Measurements from ENCODE around the gene DGKE. TPM values are rescaled to one million over a fixed set of nuclear protein-coding genes. Genes with fewer than 3 reads are reported as not detected.

DGKE gene
- total RNA-seq, 1 experiment from 2014 or later: 8.7 TPM

GRCh38 chr17:56897646-56898424 is 63.9 kb downstream of the DGKE start:
- in situ Hi-C loops (cut with HindIII; ENCODE audit: low pct_unique_long_range_greater_than_20kb, low sequenced_read_pairs): no loop called here
- no peak for DNase-seq (ENCODE audit: low read depth)

DNA sequence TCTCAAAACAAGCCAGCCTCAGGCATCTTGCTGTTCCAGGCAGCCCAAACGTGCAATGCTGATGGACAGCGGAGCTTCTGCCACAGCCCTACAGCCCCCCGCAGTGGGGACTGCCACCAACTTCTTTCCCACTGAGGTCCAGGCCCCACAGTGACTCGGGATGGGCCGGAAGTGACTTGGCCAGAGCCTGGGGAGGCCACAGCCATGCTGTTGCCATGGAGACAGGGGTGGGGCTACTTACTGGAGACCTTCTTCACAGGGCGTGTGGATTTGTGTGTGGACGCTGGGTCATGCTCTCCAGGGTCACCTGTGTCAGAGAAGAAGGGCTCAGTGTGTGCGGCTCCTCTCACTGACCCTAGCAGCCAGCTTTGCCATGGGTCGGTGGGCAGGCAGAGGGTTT is 64.9 kb downstream of the DGKE start:
- no peak for DNase-seq (ENCODE audit: low read depth)
- in situ Hi-C loops (cut with HindIII; ENCODE audit: low pct_unique_long_range_greater_than_20kb, low sequenced_read_pairs): no loop called here

GRCh38 chr17:56899403-56899802 is 65.5 kb downstream of the DGKE start:
- no peak for DNase-seq (ENCODE audit: low read depth)
- in situ Hi-C loops (cut with HindIII; ENCODE audit: low pct_unique_long_range_greater_than_20kb, low sequenced_read_pairs): no loop called here

DNA sequence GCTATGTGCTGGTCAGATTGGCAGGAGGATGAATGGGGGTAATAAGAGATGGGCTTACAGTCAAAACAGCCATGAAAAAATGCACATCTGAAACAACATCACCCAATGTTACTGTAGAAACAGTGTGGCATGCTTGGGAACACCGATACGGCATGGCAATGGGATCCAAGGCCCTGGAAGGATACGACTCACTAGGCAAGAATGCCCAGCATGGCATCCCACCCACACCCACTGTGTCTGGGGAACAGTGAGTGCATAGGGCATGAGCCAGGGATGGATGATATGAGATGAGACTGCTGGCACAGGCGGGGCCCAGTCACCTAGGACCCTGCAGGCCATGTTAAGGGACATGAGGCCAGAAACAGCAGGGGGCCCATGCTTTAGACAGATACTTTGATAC is 68.4 kb downstream of the DGKE start:
- DNase-seq (ENCODE audit: low read depth): peak; percentile 66
- in situ Hi-C loops (cut with HindIII; ENCODE audit: low pct_unique_long_range_greater_than_20kb, low sequenced_read_pairs): no loop called here

DNA sequence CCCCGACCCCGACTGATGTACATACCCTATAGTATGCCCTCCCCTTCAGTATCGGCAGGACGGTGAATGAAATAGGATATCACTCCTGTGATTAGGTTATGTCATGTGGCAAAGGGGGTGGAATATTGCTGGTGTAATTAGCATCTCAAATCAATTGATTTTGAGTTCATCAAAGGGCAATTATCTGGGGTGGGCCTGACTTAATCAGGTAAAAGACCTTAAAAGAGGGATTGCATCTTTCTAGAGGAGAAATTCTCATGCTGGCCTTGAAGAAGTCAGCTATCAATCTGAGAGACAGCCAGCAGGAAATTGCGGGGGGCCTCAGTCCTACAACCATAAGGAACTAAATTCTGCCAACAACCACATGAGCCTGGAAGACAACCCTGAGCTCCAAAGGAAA is 69.6 kb downstream of the DGKE start:
- DNase-seq (ENCODE audit: low read depth): no peak
- in situ Hi-C loops (cut with HindIII; ENCODE audit: low pct_unique_long_range_greater_than_20kb, low sequenced_read_pairs): no loop called here

- peak; percentile 45 for DNase-seq (ENCODE audit: low read depth)
- in situ Hi-C loops (cut with HindIII; ENCODE audit: low pct_unique_long_range_greater_than_20kb, low sequenced_read_pairs): no loop called here
Observed at GRCh38 chr17:56908001-56908542, 74.1 kb downstream of the DGKE start.

DNA sequence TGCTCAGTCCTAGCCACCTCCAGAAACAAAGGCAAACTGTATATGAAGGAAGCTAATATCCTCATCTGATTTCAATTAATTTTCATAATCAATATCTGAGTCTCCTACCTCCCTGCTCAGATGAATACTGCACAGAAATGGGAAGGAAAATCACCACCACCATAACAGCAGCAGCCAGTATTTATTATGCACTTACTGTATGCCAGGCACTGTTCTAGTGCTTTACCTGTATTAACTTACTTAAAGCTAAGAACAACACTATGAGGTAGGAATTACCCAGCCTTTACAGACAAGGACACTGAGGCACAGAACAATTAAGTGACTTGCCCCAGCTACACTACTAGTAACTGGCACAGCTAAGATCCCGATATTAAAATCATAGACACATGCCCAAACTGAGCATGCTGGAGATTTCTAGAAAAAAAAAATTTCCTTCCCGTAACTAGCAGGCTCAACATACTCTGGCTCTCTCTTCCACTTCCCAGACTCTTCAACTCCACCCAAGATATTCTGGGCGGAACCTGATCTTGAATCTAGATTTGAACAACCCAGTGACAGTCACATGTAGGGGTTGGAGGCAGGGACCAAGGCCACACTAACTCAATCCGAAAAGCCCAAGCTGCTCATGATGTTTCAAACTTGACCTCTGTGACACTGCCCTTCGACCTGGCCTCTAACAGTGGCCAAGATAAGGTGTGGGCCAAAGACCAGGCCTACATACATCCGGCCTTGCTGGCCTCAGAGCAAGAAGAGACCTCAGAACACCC is 76.0 kb downstream of the DGKE start:
- in situ Hi-C loops (cut with HindIII; ENCODE audit: low pct_unique_long_range_greater_than_20kb, low sequenced_read_pairs): no loop called here
- no peak for DNase-seq (ENCODE audit: low read depth)

GRCh38 chr17:56910509-56911235 is 76.7 kb downstream of the DGKE start:
- in situ Hi-C loops (cut with HindIII; ENCODE audit: low pct_unique_long_range_greater_than_20kb, low sequenced_read_pairs): no loop called here
- no peak for DNase-seq (ENCODE audit: low read depth)

DNA sequence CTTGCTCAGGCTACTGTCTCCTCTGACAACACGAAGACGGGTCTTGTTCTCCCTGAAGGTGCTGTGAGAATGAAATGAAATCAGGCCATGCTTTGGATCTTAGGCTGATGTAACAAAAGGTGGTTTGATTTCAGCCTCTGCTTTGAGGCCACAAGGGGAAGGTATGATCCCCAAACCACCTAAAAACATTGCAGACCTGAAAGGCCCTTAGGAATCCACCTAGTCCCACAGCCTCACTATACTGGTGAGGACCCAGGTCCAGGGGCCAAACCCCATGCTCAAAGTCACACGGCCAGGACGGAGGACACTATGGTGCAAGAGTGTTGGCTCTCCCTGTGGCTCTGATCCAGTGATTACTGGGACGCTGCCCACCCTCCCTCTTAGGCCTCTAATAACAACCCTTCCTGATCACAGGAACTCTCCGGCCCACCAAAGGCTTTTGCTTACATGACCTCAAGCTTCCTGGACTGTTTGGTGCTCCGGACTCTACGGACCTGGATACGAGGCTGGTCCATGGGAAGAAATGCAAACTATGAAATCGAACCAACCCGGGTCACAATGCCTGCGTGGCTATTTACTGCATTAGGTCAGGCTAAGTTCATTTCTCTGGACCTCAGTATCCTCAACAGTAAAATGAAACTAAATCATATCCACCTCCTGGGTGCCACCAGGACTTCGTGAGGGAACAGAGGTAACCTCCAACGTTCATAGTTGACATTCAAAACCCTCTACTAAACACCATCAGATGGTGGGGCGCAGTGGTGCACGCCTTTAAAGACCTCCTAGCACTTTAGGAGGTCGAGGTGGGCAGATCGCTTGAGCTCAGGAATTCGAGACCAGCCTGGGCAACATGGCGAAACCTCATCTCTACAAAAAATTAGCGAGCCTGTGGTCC is 78.4 kb downstream of the DGKE start:
- DNase-seq (ENCODE audit: low read depth): no peak
- in situ Hi-C loops (cut with HindIII; ENCODE audit: low pct_unique_long_range_greater_than_20kb, low sequenced_read_pairs): no loop called here

- in situ Hi-C loops (cut with HindIII; ENCODE audit: low pct_unique_long_range_greater_than_20kb, low sequenced_read_pairs): no loop called here
- DNase-seq (ENCODE audit: low read depth): no peak
Observed at GRCh38 chr17:56913000-56913311, 79.0 kb downstream of the DGKE start.

- no peak for DNase-seq (ENCODE audit: low read depth)
- in situ Hi-C loops (cut with HindIII; ENCODE audit: low pct_unique_long_range_greater_than_20kb, low sequenced_read_pairs): no loop called here
Observed at GRCh38 chr17:56913353-56913866, 79.5 kb downstream of the DGKE start.

DNA sequence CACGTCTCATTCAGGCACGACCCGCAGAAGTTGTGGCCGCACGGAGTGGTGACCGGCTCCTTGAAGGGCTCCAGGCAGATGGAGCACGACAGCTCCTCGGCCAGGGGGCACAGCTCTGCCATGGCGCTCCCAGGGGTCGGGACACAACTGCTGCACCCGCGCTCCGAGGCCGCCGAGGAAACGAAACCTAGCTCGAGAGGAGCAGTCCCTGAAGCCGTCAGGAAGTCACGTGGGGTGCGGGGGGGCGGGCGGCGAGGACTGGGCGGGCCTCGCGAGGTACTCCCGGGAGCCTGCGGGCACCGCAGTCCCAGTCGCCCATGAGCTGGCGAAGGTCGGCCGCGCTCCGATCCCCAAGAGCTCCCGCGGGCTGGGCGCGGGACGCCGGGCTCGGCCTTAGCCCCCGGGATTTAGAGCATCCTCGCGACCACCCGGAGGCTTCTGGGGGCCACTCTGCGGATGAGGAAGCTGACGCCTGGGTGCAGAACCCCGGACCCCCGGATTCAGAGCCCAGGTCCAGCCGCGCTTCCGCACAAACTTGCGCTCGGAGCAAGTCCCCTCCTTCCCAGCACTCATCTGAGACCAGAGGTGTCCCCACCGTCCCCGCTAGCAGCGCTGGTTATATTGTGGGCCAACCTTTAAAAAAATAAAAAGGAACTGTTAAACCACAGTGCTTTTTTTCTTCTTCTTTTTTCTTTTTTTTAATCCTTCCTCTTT is 80.1 kb downstream of the DGKE start, which contains the start of gene TRIM25:
Gene TRIM25 (minus strand): TSS at position 183 of the 714 bp plus-strand sequence. CDS start 61 bp downstream, at position 122.
- in situ Hi-C loops (cut with HindIII; ENCODE audit: low pct_unique_long_range_greater_than_20kb, low sequenced_read_pairs): no loop called here
- DNase-seq (ENCODE audit: low read depth): peak; percentile 87

GRCh38 chr17:56914581-56915273 is 80.8 kb downstream of the DGKE start:
- no peak for DNase-seq (ENCODE audit: low read depth)
- in situ Hi-C loops (cut with HindIII; ENCODE audit: low pct_unique_long_range_greater_than_20kb, low sequenced_read_pairs): no loop called here

DNA sequence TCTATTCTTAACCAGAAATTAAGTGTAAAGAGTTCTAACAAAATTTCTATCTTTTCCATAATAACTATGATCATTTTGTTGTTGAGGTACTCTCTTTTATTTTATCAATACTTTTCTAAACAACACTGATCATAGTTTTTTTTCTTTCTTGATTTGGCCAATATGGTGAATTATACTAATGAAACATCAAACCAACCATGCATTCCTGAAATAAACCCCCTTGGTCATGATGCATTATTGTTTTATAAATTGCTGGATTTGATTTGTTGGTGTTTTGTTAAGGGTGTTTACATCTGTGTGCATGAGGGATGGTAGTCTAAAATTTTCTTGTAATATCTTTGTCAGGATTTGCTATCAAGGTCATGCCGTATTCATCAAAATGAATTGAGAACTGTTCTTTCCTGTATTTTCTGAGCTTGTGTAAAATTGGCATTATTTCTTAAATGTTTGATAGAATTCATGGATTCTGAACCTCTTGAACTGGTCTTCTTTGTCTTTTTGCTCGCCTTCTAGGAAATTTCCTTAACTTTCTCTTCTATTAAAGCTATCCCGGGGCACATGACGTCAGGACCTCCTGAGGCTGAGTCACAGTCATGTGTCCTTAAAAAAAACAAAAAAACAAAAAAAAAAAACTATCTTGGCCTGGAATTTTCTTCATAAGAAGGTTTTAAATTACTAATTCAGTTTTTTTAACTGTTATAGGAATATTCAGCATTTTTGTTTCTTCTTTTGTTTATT is 83.8 kb downstream of the DGKE start:
- peak; percentile 63 for DNase-seq (ENCODE audit: low read depth)
- in situ Hi-C loops (cut with HindIII; ENCODE audit: low pct_unique_long_range_greater_than_20kb, low sequenced_read_pairs): no loop called here

GRCh38 chr17:56918916-56919315 is 85.0 kb downstream of the DGKE start:
- in situ Hi-C loops (cut with HindIII; ENCODE audit: low pct_unique_long_range_greater_than_20kb, low sequenced_read_pairs): no loop called here

More at GRCh38 chr17:56918916-56919315, 85.0 kb downstream of the DGKE start:
- no peak for DNase-seq (ENCODE audit: low read depth)
